K562 (cell line): Measurements from ENCODE around the gene TRAPPC5. TPM values are rescaled to one million over a fixed set of nuclear protein-coding genes. Genes with fewer than 3 reads are reported as not detected.
A peak's percentile ranks its signal among the peaks of the same experiment; 100 is the strongest.

Experiments
- ATAC-seq: fragments of 200-7000 bp; cut with Tn5 transposase; 3 replicates; pipeline ENCODE4 v1.9.1; 2020; ENCODE audit warnings: moderate library complexity
- BruUV-seq: library from RNA; stranded (reverse); fragments of 400-500 nt; replicated peaks from 2 replicates; lab custom pipeline; 2021; lab: Mats Ljungman, UMichigan
- CTCF ChIA-PET: fragments of 300-600 bp; formaldehyde crosslinking; extraction: SDS; loops from one replicate; lab custom pipeline; 2021; ENCODE audit warnings: low intra/inter-chr PET ratio; lab: Yijun Ruan, JAX
- POLR2A ChIA-PET: fragments of 300-600, 350-650 bp; sonication (Branson Sonifier 250); formaldehyde crosslinking; extraction: SDS; loops from one replicate; lab custom pipeline; 2021; ENCODE audit warnings: antibody characterized with exemption, inconsistent platforms; lab: Yijun Ruan, JAX
- DNase-seq, 4 experiments: peaks; one replicate each; pipeline versions ENCODE4 v3.0.0 to v3.0.0-alpha.2; 2011 to 2018; ENCODE audit warnings: low spot score in 3 of 4, mixed read lengths in 3 of 4; ENCODE audit errors: extremely low read depth in 1 of 4
- FAIRE-seq: peaks from 2 replicates; lab custom pipeline; 2011; peaks lifted over from hg19 to GRCh38; lab: Jason Lieb, UNC
- H2AFZ ChIP-seq: 2 replicates; pipeline ENCODE4 v1.6.0; 2011; ENCODE audit warnings: low read depth, low read length, control low read depth, inconsistent platforms
- H3K27ac ChIP-seq: fragments of 200-600 bp; 3 replicates; pipeline ENCODE4 v1.8.0; 2011; ENCODE audit warnings: low read depth, mild to moderate bottlenecking, control low read depth, inconsistent platforms, low read length, moderate library complexity, mixed read lengths; ENCODE audit errors: extremely low read depth
- H3K27me3 ChIP-seq, 2 experiments: fragments of 300-600 bp in 1 of 2; 2 replicates in 1 of 2; 3 replicates in 1 of 2; pipeline versions ENCODE4 v1.6.0 to v1.8.0; 2011; ENCODE audit warnings: inconsistent platforms in 2 of 2, low read length in 2 of 2, mild to moderate bottlenecking in 1 of 2, mixed read lengths in 1 of 2, moderate library complexity in 1 of 2; ENCODE audit not compliant: control insufficient read depth in 2 of 2, insufficient read depth in 2 of 2
- H3K36me3 ChIP-seq: fragments of 300-600 bp; 3 replicates; pipeline ENCODE4 v1.8.0; 2011; ENCODE audit warnings: mild to moderate bottlenecking, low read length, inconsistent platforms; ENCODE audit not compliant: control insufficient read depth, insufficient read depth
- H3K4me1 ChIP-seq, 2 experiments: fragments of 200-600 bp in 1 of 2; replicated peaks in 1 of 2; 2 replicates in 1 of 2; 3 replicates in 1 of 2; pipeline versions ENCODE4 v1.5.1 to v1.8.0; 2011; ENCODE audit warnings: inconsistent platforms in 2 of 2, low read length in 2 of 2, mild to moderate bottlenecking in 1 of 2, mixed read lengths in 1 of 2, moderate library complexity in 1 of 2; ENCODE audit not compliant: control insufficient read depth in 2 of 2, insufficient read depth in 2 of 2
- H3K4me2 ChIP-seq: 2 replicates; pipeline ENCODE4 v1.6.1; 2011; ENCODE audit warnings: low read length, control low read depth, inconsistent platforms, mixed read lengths; ENCODE audit not compliant: insufficient read depth
- H3K4me3 ChIP-seq: fragments of 200-600 bp; sonication (generic), shearing (Covaris generic); 2 replicates; pipeline ENCODE4 v1.5.1; 2016; ENCODE audit warnings: control low read depth, inconsistent platforms
- H3K79me2 ChIP-seq: fragments of 200-600 bp; 3 replicates; pipeline ENCODE4 v1.8.0; 2011; ENCODE audit warnings: low read length, inconsistent platforms; ENCODE audit not compliant: control insufficient read depth, insufficient read depth
- H3K9ac ChIP-seq, 2 experiments: 2 replicates each; pipeline versions ENCODE4 v1.6.0 to v1.6.1; 2011; ENCODE audit warnings: low read depth in 2 of 2, low read length in 2 of 2, control low read depth in 1 of 2, inconsistent platforms in 1 of 2, mild to moderate bottlenecking in 1 of 2, mixed read lengths in 1 of 2; ENCODE audit not compliant: insufficient read depth in 1 of 2
- H3K9me1 ChIP-seq: one replicate; pipeline ENCODE4 v1.6.0; 2011; ENCODE audit warnings: inconsistent platforms, mild to moderate bottlenecking, low read length, moderate library complexity; ENCODE audit not compliant: control insufficient read depth, insufficient read depth
- H3K9me3 ChIP-seq: replicated peaks from 2 replicates; pipeline ENCODE4 v1.5.1; 2011; ENCODE audit warnings: low read depth, low read length, inconsistent platforms; ENCODE audit not compliant: control insufficient read depth, insufficient read depth
- H4K20me1 ChIP-seq: replicated peaks from 2 replicates; pipeline ENCODE4 v1.6.1; 2011; ENCODE audit warnings: low read length, inconsistent platforms, mixed read lengths; ENCODE audit not compliant: control insufficient read depth, insufficient read depth
- ATF7 ChIP-seq: fragments of 450-650 bp; IDR thresholded peaks from 2 replicates; pipeline ENCODE4 v1.7.1; 2014; ENCODE audit warnings: mild to moderate bottlenecking, moderate library complexity
- CREB1 ChIP-seq, 2 experiments: sonication (generic) in 1 of 2; formaldehyde crosslinking in 1 of 2; IDR thresholded peaks; 2 replicates each; pipeline versions ENCODE4 v1.6.1 to v1.8.0; 2012 to 2022; ENCODE audit warnings: inconsistent platforms in 1 of 2, mild to moderate bottlenecking in 1 of 2, missing genetic modification reagents in 1 of 2, moderate library complexity in 1 of 2
- CREM ChIP-seq: IDR thresholded peaks from 2 replicates; pipeline ENCODE4 v1.6.1; 2014; ENCODE audit warnings: antibody characterized with exemption, low read depth
- DDX20 ChIP-seq: fragments of 450-650 bp; IDR thresholded peaks from 2 replicates; pipeline ENCODE4 v1.6.1; 2016; ENCODE audit warnings: missing genetic modification characterization, low read depth, mild to moderate bottlenecking, missing compliant biosample characterization, moderate library complexity
- EGR1 ChIP-seq: fragments of 450-650 bp; conservative IDR thresholded peaks from 2 replicates; pipeline ENCODE4 v1.6.1; 2017; ENCODE audit warnings: mild to moderate bottlenecking
- NRF1 ChIP-seq, 2 experiments: fragments of 450-650 bp; IDR thresholded peaks in 1 of 2; conservative IDR thresholded peaks in 1 of 2; 2 replicates each; pipeline ENCODE4 v1.6.1; 2014; ENCODE audit warnings: mild to moderate bottlenecking in 2 of 2
- XRCC3 ChIP-seq: fragments of 450-650 bp; IDR thresholded peaks from 2 replicates; pipeline ENCODE4 v1.6.1; 2017; ENCODE audit warnings: mild to moderate bottlenecking, moderate library complexity
- WGBS: fragments of 100-300 bp; shearing (Covaris generic); methylation state at CpG from one replicate; pipeline ENCODE4 v1.1.6; 2016; ENCODE audit warnings: low coverage, mixed read lengths; ENCODE audit not compliant: insufficient coverage; ENCODE audit errors: missing lambda C conversion rate; 5-methylcytosine and 5-hydroxymethylcytosine counted together
- in situ Hi-C: fragments of 300-500 bp; cut with MboI; formaldehyde crosslinking; loops from 4 replicates; pipeline ENCODE4 v1.15.0; 2018; ENCODE audit warnings: inconsistent platforms, mixed read lengths
- intact Hi-C: fragments of 100-400 bp; cut with micrococcal nuclease; formaldehyde crosslinking; loops from 2 replicates; pipeline ENCODE4 v1.14.2; 2022
- polyA plus RNA-seq, 8 experiments: library from polyadenylated mRNA; depleted of rRNA in 4 of 8; stranded (reverse) in 5 of 8; unstranded in 3 of 8; fragments of >200 nt; fragmentation: Nextera tagmentation in 2 of 8; fragmentation: Illumina TruSeq in 1 of 8; extraction: Ambion mirVana in 2 of 8; extraction: Trizol in 1 of 8; gene quantifications; 2 replicates each; pipeline versions ENCODE4 v1.2.1 to v1.2.3, GENCODE V29; 2011 to 2014; ENCODE audit warnings: inconsistent platforms in 1 of 8, missing spikeins in 1 of 8
- total RNA-seq, 7 experiments: library from RNA; depleted of rRNA in 6 of 7; stranded (reverse); fragments of >200 nt in 6 of 7; fragmentation: Illumina TruSeq in 2 of 7; extraction: Trizol in 2 of 7; gene quantifications; 2 replicates each; pipeline versions ENCODE4 v1.2.1 to v1.2.3, GENCODE V29; 2011 to 2021; ENCODE audit warnings: low replicate concordance in 1 of 7
- TF ChIP-seq, protein P1 (sequence below), 2 experiments: IDR thresholded peaks; 2 replicates each; pipeline ENCODE4 v1.6.1; 2011; ENCODE audit warnings: borderline replicate concordance in 1 of 2, control low read depth in 1 of 2, low read depth in 1 of 2, low read length in 1 of 2, mild to moderate bottlenecking in 1 of 2, mixed read lengths in 1 of 2, moderate library complexity in 1 of 2; ENCODE audit not compliant: insufficient read depth in 1 of 2, insufficient read length in 1 of 2, poor library complexity in 1 of 2, severe bottlenecking in 1 of 2; ENCODE audit errors: extremely low read depth in 1 of 2

TRAPPC5 gene
- total and polyA plus RNA-seq, 9 of the 15 experiments (the other 6 are each of a cell fraction or from before 2014, with no cell fraction given): 2.0 to 76.9 (median 29.3) TPM

DNA sequence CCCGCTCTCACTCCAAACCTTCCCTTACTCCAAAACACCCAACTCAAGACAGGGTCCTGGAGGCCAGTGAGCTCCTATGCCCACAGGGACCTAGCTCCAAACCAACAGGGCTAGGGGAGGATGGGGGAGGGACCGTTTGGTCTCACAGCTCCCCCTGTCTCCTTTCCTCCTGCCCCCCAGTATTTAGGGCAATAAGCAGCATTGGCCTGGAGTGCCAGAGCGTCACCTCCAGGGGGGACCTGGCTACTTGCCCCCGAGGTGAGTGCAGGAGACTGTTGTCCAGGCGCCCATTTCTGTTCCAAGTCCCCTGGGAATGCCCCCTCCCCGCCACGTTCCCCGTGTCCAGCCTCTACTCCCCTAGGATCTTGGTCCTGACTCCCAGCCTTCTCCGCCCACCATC lies 11.0 kb upstream of the TRAPPC5 start:
- intact Hi-C loops: no loop called here

DNA sequence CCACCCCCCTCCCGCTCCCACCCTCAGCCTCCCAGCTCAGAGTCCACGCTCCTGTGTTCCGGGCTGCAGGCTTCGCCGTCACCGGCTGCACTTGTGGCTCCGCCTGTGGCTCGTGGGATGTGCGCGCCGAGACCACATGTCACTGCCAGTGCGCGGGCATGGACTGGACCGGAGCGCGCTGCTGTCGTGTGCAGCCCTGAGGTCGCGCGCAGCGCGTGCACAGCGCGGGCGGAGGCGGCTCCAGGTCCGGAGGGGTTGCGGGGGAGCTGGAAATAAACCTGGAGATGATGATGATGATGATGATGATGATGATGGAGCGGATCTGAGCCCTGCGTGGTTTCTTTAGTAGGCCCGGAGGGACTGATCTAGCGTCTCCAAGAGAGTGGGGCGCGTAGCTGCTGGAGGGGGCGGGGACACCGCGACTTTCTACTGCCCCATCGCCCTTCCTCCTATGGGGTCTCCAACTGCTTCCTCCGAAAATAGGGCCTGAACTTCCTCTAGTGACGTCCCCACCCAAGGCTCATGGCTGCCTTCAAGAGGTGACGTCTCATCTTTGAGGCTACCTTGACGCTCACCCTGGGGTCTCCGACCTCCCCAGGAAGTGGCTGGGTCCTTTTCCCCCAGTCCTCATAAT lies 10.4 kb upstream of the TRAPPC5 start:
- Histone ChIP-seq H3K36me3 (no peaks in the 10 kb centered on the region), H3K79me2 (no peaks in the 10 kb centered on the region), H3K27me3 (peaks cover 21 to 39% of the 10 kb centered on the region in 2 experiments; a peak in 4 of 5 replicates), H3K9me1 (no peaks in the 10 kb centered on the region), H2AFZ (no peak overlapping the region), H3K9ac (peak overlapping the region in 1 of 2 experiments; percentile 13; a peak in 1 of 4 replicates), H3K27ac (no peak overlapping the region), H3K4me2 (no peak overlapping the region; the same call in 1 of the 2 replicates), H3K4me3 (no peak overlapping the region), H3K9me3 (peaks cover 5% of the 10 kb centered on the region; the same call in 1 of the 2 replicates), H3K4me1 (peaks cover 0 to 10% of the 10 kb centered on the region in 2 experiments; a peak in 2 of 5 replicates), H4K20me1 (no peaks in the 10 kb centered on the region)
- ChIA-PET CTCF (no interaction called here), POLR2A (no interaction called here)
- no peak for TF ChIP-seq DDX20 (tag)
- no peak for TF ChIP-seq CREB1 (IDR thresholded peaks at IDR 0.05)
- 0 out of 2 replicates have a peak, but pooled peaks have one; percentile 41 for TF ChIP-seq CREB1 (CRISPR knock-in tag; IDR thresholded peaks at IDR 0.05)
- 0 out of 2 replicates have a peak, but pooled peaks have one; percentile 4 for TF ChIP-seq EGR1
- TF ChIP-seq CREM: 0 out of 2 replicates have a peak, but pooled peaks have one; percentile 22
- TF ChIP-seq NRF1 (conservative IDR thresholded peaks at IDR 0.05 in 1 of 2, IDR thresholded peaks at IDR 0.05 in 1 of 2): peak; percentile 30 to 45; a peak in 2 of 4 replicates
- no peak for TF ChIP-seq XRCC3
- TF ChIP-seq, protein P1, sequence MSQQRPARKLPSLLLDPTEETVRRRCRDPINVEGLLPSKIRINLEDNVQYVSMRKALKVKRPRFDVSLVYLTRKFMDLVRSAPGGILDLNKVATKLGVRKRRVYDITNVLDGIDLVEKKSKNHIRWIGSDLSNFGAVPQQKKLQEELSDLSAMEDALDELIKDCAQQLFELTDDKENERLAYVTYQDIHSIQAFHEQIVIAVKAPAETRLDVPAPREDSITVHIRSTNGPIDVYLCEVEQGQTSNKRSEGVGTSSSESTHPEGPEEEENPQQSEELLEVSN (IDR thresholded peaks at IDR 0.05; ENCODE audit: borderline replicate concordance in 1 of 2, extremely low read depth in 1 of 2, insufficient read depth in 1 of 2, insufficient read length in 1 of 2, low read depth in 1 of 2, low read length in 1 of 2, poor library complexity in 1 of 2, severe bottlenecking in 1 of 2): peak in 1 of 2 experiments; percentile 27
- BruUV-seq: no TSS peak
- intact Hi-C loops (no loop called here), in situ Hi-C loops (no loop called here)
- peak; percentile 32; the same call in 1 of the 3 replicates for ATAC-seq
- WGBS: 4% methylated on average over 41 of the region's 43 CpGs
- FAIRE-seq: no peak
- peak in 2 of 4 experiments; percentile 51 for DNase-seq

More for the DNA sequence above, 11.0 kb upstream of the TRAPPC5 start:
- no peak for TF ChIP-seq ATF7
- WGBS: 4% methylated on average over 7 of the region's 9 CpGs
- no peak overlapping the region for H3K4me3 ChIP-seq
- no peaks in the 10 kb centered on the region for H4K20me1 ChIP-seq
- ATAC-seq (no peak), DNase-seq (no peak), FAIRE-seq (no peak)
- H3K36me3 ChIP-seq: no peaks in the 10 kb centered on the region
- no peak overlapping the region for H3K27ac ChIP-seq
- ChIA-PET CTCF (no interaction called here), POLR2A (no interaction called here)
- in situ Hi-C loops: no loop called here
- no peaks in the 10 kb centered on the region for H3K79me2 ChIP-seq
- no peak overlapping the region; a peak in 1 of 4 replicates for H3K9ac ChIP-seq
- H2AFZ ChIP-seq: no peak overlapping the region
- BruUV-seq: no TSS peak
- peaks cover 0 to 10% of the 10 kb centered on the region in 2 experiments; a peak in 2 of 5 replicates for H3K4me1 ChIP-seq
- peaks cover 5% of the 10 kb centered on the region; the same call in 1 of the 2 replicates for H3K9me3 ChIP-seq
- H3K9me1 ChIP-seq: no peaks in the 10 kb centered on the region
- H3K4me2 ChIP-seq: no peak overlapping the region
- peaks cover 21 to 39% of the 10 kb centered on the region in 2 experiments; a peak in 4 of 5 replicates for H3K27me3 ChIP-seq
